DOHH2 (cell line): ENCODE results near the gene CPLX1.

ENCODE experiments used
- CTCF ChIP-seq: fragments of 200-600 bp; sonication (generic); IDR thresholded peaks from one replicate; pipeline ENCODE4 v1.5.1; 2014; ENCODE audit warnings: antibody characterized with exemption, mild to moderate bottlenecking, low read depth, low read length; ENCODE audit not compliant: poor library complexity, severe bottlenecking
- EZH2phosphoT487 ChIP-seq: fragments of 200-600 bp; sonication (generic); IDR thresholded peaks from 2 replicates; pipeline ENCODE4 v1.6.1; 2017; ENCODE audit warnings: borderline replicate concordance, mild to moderate bottlenecking, antibody characterized with exemption, low read length, moderate library complexity, mixed read lengths

GRCh38 chr4:868421-868820 is 42.5 kb upstream of the CPLX1 start:
- TF ChIP-seq CTCF, result no peak
- no peak for TF ChIP-seq EZH2phosphoT487
